GM19023 (cell line): ENCODE measurements around the gene TRAPPC12.
"Not testable (repeated sequence)": the region's sequence is repeated elsewhere in the genome, so short reads cannot be mapped to it uniquely, and the experiment has no call there.

ENCODE experiments used
- ATAC-seq: cut with Tn5 transposase; IDR thresholded peaks from one replicate; pipeline ENCODE4 v1.9.1; 2021; ENCODE audit warnings: mild to moderate bottlenecking, moderate library complexity; ENCODE audit not compliant: unreplicated experiment

The TRAPPC12 gene

GRCh38 chr2:3430740-3431490 is 51.4 kb downstream of the TRAPPC12 start:
- ATAC-seq = no peak

GRCh38 chr2:3432067-3432466 is 52.6 kb downstream of the TRAPPC12 start:
- ATAC-seq = no peak

- ATAC-seq = no peak
Observed at GRCh38 chr2:3432693-3433338, 53.3 kb downstream of the TRAPPC12 start.

- no peak for ATAC-seq
Observed at GRCh38 chr2:3433339-3433699, 53.8 kb downstream of the TRAPPC12 start.

GRCh38 chr2:3433776-3434400 is 54.4 kb downstream of the TRAPPC12 start:
- ATAC-seq = no peak

- ATAC-seq = no peak
Observed at GRCh38 chr2:3434654-3435053, 55.2 kb downstream of the TRAPPC12 start.

- no peak for ATAC-seq
Observed at GRCh38 chr2:3435445-3435844, 56.0 kb downstream of the TRAPPC12 start.

GRCh38 chr2:3440477-3440876 is 61.0 kb downstream of the TRAPPC12 start:
- ATAC-seq = no peak

- no peak for ATAC-seq
Observed at GRCh38 chr2:3441465-3441864, 62.0 kb downstream of the TRAPPC12 start.

GRCh38 chr2:3442185-3442584 is 62.7 kb downstream of the TRAPPC12 start:
- peak; percentile 65 for ATAC-seq

GRCh38 chr2:3443083-3443482 is 63.6 kb downstream of the TRAPPC12 start:
- no peak for ATAC-seq

- ATAC-seq = no peak
Observed at GRCh38 chr2:3443506-3444084, 64.1 kb downstream of the TRAPPC12 start.

- no peak for ATAC-seq
Observed at GRCh38 chr2:3445891-3446290, 66.4 kb downstream of the TRAPPC12 start.

- no peak for ATAC-seq
Observed at GRCh38 chr2:3446381-3446780, 66.9 kb downstream of the TRAPPC12 start.

GRCh38 chr2:3447186-3447585 is 67.7 kb downstream of the TRAPPC12 start:
- ATAC-seq = not testable (repeated sequence)

GRCh38 chr2:3447789-3448317 is 68.4 kb downstream of the TRAPPC12 start:
- no peak for ATAC-seq

- not testable (repeated sequence) for ATAC-seq
Observed at GRCh38 chr2:3448441-3448911, 69.0 kb downstream of the TRAPPC12 start.

- ATAC-seq = no peak
Observed at GRCh38 chr2:3449086-3449485, 69.6 kb downstream of the TRAPPC12 start.

GRCh38 chr2:3449936-3450335 is 70.4 kb downstream of the TRAPPC12 start:
- ATAC-seq = no peak

GRCh38 chr2:3450385-3451010 is 71.0 kb downstream of the TRAPPC12 start:
- ATAC-seq = no peak

- no peak for ATAC-seq
Observed at GRCh38 chr2:3451169-3451568, 71.7 kb downstream of the TRAPPC12 start.
